ENCODE measurements around the gene COL9A3. TPM values are rescaled to one million over a fixed set of nuclear protein-coding genes. Genes with fewer than 3 reads are reported as not detected.
"Not testable (repeated sequence)": the region's sequence is repeated elsewhere in the genome, so short reads cannot be mapped to it uniquely, and the experiment has no call there.

The COL9A3 gene
- total RNA-seq, 1 experiment from 2014 or later = 59.7 TPM

DNA sequence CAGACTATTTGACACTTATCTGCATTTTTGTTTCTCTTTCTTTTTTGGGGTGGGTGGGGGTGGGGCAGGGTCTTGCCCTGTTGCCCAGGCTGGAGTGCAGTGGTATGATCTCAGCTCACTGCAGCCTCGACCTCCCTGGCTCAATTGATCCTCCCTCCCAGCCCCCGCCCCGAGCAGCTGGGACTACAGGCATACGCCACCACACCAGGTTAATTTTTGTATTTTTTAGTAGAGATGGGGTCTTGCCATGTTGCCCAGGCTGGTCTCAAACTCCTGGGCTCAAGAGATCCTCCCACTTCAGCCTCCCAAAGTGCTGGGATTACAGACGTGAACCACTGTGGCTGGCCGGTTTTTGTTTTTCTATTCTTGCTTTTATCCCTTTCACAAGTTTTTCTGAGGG lies 36.5 kb downstream of the COL9A3 start:
- DNase-seq (ENCODE audit: low spot score) = not testable (repeated sequence)

DNA sequence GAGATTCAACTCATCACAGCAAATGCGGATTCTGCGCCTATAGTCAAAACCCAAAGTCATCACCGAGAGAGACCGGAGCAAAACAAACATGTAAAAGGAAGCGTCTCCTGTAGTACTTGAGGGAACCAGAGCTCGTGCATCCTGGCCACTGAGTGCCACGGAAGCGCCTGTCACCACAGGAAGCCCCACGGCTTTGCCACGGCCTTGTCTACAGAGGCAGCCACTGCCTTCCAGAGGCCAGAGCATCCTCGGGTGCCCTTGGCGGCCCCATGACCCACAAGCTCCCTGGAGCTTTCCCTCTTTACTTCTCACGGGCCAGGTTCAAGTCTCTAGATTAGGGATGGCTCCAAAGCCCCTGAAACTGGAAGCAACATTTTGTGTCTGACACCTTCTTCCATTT lies 37.3 kb downstream of the COL9A3 start:
- DNase-seq (ENCODE audit: low spot score) = no peak

DNA sequence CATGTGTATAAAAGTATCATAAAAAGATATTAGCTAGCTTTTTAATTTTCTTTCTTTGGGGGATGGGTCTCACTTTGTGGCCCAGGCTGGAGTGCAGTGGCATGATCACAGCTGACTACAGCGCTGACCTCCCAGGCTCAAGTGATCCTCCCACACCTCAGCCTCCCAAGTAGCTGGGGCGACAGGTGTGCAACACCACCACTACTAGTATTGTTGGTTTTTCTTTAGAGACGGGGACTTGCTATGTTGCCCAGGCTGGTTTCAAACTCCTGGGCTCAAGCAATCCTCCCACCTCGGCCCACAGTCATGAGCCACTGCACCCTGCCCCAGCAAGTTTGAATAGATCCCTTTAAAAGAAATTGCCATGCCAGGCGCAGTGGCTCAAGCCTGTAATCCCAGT lies 38.3 kb downstream of the COL9A3 start:
- no peak for DNase-seq (ENCODE audit: low spot score)

- no peak for DNase-seq (ENCODE audit: low spot score)
These were observed 40.2 kb downstream of the COL9A3 start for GRCh38 chr20:62856931-62857619.

DNA sequence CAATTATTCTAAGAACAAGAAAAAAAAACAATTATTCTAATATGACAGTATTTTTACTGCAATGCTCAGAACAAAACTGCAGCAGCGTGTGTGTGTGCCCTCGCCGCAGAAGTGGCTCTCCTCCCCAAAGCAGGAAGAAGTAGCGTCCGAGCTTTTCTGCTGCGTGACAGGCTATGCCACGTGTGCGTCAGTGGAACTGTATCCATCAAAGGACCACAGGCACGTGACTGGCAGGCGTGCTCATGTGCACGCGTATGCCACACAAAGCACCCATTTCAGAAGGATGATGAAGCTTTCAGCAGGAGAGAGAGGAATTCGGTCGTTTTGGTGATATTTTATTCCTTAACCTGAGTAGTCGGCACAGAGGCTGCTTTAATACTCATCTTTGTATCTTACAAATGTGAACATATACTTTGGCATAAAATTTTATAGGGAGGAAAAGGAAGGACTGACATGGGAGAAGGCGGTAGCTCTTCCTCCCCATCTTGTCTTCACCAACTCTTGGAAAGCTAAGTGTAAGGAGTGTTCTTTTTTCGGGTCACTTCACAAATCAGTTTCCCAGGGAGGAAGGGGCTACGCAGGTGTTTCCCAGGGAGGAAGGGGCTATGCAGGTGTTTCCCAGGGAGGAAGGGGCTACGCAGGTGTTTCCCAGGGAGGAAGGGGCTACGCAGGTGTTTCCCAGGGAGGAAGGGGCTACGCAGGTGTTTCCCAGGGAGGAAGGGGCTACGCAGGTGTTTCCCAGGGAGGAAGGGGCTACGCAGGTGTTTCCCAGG lies 41.4 kb downstream of the COL9A3 start:
- no peak for DNase-seq (ENCODE audit: low spot score)

GRCh38 chr20:62859721-62860120 lies 42.9 kb downstream of the COL9A3 start:
- DNase-seq (ENCODE audit: low spot score) = no peak

DNA sequence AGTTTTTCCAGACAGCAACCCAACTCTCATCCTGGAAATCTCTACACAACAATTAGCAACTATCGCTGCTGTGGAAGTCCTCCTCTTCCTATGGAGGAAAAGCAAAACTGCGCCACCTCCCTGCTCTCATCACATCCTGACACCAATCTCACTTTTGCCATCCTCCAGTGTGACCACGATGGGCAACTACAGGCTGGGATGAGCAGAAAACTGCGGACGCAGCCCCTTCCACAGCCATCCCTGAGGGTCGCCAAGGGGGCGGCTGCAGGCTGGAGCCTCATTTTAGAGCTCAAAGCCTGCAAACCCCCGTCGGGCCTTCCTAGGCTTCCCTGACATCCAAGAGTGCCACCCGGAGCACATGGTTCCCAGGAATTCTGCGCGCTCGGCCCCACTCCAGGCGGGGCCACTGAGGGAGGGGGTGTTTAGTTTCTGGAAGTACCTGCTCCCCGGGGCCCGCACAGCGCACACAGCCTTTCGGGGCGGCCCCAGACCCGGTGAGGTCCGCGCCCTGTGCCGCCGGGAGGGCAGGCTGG lies 43.6 kb downstream of the COL9A3 start:
- peak; percentile 70 for DNase-seq (ENCODE audit: low spot score)

- DNase-seq (ENCODE audit: low spot score) = no peak
These were observed 44.3 kb downstream of the COL9A3 start for GRCh38 chr20:62860924-62861691.

DNA sequence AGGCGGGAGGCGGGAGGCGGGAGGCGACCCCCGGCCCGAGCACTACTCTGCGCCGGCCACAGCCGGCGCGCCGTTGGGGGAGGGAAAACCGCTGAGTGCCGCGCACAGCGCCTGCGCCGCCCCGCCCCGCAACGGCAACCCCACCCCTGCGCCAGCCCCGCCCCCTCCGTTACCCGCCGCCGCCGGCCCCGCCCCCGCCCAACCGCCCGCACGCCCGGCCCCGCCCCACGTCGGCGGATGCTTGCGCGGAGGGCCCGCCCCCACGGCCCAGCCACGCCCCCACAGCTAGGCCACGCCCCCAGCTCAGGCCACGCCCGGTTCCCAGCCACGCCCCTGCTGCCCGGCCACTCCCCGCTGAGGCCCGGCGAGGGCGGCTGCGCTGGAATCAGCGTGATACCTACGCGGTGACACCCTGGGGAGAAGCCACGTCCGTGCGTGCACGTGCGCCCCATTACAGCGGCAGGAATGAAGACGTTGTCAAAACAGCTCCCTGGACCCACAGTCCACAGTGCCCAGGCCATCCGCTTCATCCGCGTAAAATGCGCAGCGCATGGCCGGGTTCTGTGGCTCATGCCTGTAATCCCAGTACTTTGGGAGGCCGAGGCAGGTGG lies 45.0 kb downstream of the COL9A3 start, which contains the start of gene TCFL5:
TSS of gene TCFL5 (minus strand) at position 97 of the 611 bp plus-strand sequence. CDS start 152 bp downstream, outside the sequence.
- DNase-seq (ENCODE audit: low spot score) = peak; percentile 90

DNA sequence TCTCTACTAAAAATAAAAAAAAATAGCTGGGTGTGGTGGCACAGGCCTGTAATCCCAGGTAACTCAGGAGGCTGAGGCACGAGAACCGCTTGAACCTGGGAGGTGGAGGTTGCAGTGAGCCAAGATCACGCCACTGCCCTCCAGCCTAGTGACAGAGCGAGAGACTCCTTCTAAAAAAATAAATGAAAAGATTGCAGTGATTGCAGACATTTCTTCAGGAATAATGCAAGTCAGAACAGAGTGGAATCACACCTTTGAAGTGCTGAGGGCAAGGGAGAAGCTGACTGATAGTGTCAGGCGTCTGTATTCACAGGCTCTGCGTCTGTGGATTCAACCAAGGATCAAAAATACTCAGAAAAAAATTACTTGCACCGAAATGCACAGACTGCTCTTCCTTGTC lies 47.4 kb downstream of the COL9A3 start:
- DNase-seq (ENCODE audit: low spot score) = no peak

GRCh38 chr20:62872184-62872847 lies 55.5 kb downstream of the COL9A3 start:
- no peak for DNase-seq (ENCODE audit: low spot score)

DNA sequence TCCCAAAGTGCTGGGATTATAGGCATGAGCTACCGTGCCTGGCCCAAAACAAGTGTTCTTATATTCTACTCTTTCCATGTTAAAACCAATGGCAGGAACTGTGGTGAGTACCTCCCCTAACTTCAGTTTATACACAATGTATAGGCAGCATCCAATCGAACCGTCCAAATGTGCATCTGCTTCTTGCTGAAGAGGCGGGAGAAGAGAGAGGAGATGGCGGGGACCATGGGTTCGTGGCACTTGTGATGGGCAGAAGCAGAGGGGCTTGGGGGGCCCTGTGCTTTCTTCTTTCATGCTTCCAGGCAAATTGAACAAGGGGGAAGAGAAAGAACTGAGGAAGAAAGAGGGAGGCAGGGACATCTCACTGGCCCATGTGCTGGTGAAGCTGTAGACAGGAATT lies 56.0 kb downstream of the COL9A3 start:
- DNase-seq (ENCODE audit: low spot score) = no peak

- no peak for DNase-seq (ENCODE audit: low spot score)
These were observed 56.4 kb downstream of the COL9A3 start for GRCh38 chr20:62873280-62873679.

- peak; percentile 86 for DNase-seq (ENCODE audit: low spot score)
These were observed 56.8 kb downstream of the COL9A3 start for GRCh38 chr20:62873681-62874031.

DNA sequence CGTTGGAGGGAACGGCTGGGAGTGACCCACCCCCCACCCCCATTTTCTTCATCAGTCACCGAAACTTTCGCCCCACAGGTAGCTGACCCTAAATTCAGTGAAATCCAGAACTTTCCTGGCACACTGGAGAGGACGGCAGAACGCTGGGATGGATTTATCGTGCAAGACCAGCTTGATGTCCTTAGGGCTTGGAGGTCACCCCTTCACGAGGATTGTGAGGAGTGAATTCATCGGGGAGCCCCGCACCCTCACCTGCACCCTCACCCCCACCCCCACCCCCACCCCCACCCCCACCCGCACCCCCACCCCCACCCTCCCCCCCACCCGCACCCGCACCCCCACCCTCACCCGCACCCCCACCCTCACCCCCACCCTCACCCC lies 58.1 kb downstream of the COL9A3 start:
- peak; percentile 22 for DNase-seq (ENCODE audit: low spot score)

GRCh38 chr20:62875419-62876361 lies 58.8 kb downstream of the COL9A3 start:
- peak; percentile 95 for DNase-seq (ENCODE audit: low spot score)

- DNase-seq (ENCODE audit: low spot score) = no peak
These were observed 59.7 kb downstream of the COL9A3 start for GRCh38 chr20:62876501-62876901.

GRCh38 chr20:62876902-62877816 lies 60.3 kb downstream of the COL9A3 start:
- DNase-seq (ENCODE audit: low spot score) = no peak

Measured in HT-29 (cell line).